NCI-H748 treated with DMSO at 0.1 percent for 48 hours (cell line): ENCODE data around the gene PIH1D1.
"Not testable (repeated sequence)": the region's sequence is repeated elsewhere in the genome, so short reads cannot be mapped to it uniquely, and the experiment has no call there.

Experiments
- DNase-seq: peaks from one replicate; lab custom pipeline; 2025; lab: John Stamatoyannopoulos, UW

Gene PIH1D1

DNA sequence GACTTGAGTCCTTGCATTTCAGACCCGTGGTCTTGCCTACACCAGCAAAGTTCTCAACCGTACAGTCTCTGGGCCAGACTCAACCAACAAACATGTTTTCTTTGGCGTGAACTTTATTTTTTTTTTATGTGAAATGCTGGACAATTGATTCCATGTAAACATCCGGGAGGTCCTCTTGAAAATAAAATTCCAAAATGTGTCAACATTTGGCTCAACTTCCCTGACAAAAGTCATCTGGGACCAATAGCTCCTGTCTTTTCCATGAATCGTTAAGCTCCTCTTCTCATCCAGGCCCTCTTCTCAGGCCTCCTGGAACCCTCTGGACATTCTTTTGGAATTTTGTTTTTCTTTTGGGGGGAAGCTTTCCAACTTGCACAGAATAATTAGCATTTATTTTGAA is 4.2 kb upstream of the PIH1D1 start:
- DNase-seq: no peak

DNA sequence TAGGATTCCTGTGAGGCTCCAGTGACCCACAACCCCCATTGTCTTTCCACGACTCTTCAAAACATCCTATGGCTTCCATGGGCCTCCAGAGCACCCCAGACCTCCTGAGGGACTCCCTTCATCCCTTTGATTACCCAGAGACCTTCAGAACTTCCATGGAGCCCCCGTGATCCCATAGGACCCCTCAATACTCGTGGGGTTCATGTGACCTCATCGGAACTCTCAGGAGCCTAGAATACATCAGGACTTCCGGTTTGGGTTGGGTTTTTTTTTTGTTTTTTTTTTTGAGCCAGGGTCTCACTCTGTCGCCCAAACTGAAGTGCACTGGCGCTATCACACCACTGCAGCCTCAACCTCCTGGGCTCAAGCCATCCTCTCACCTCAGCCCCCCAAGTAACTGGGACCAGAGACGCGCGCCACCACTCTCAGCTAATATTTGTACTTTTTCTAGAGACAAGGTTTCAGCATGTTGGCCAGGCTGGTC is 2.2 kb upstream of the PIH1D1 start:
- no peak for DNase-seq

DNA sequence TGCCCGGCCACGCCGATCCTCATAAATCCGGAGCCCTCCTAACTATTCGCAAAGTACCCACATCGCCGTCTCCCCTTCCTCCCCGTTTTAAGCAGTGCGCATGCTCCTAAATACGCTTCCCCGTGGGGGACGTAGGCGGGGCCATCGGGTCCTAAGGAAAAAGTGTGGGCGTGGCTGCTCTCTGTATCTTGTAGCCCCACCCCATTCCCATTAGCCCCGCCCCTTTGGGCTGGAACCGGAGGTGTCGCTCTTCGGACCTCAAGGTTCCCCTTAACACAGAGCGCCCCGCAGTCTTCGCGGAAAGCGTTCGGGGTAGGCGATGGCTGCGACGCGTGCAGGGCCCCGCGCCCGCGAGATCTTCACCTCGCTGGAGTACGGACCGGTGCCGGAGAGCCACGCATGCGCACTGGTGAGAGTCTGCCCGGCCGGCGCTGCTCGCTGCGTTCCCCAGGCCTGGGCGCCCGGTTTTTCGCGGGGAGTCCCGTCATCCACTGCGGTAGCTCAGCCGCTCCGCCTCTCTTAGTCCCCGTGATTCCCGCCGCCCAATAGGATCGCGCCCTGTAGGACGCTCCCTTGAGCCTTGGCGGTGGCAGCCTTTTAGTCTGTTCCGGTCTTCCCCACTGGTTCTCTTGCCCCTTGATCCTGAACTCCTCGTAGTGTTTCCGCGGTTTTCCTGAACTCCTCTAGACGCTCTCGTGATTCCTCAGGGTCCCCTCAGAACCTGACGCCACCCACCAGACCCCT is 1.6 kb upstream of the PIH1D1 start, which contains the start of gene ALDH16A1:
Gene ALDH16A1, plus strand, starts transcription at position 213 of the 744 bp plus-strand sequence. Its CDS starts 107 bp downstream, at position 320.
- peak; percentile 98 for DNase-seq

DNA sequence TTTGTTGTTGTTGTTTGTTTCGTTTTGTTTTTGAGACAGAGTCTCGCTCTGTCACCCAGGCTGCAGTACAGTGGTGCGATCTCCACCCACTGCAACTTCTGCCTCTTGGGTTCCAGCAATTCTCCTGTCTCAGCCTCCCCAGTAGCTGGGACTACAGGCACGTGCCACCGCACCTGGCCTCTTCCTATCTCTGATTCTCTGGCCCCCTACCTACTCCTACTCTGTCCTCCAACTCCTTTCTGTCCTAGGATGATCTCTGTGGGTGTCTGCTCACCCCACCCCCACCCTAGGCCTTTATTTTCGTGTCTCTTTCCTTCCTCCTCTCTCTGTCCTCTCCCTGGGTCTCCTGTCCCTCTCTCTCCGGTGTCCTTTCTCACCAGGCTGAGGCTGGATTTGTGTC is 1.2 kb downstream of the PIH1D1 start:
- DNase-seq: no peak

DNA sequence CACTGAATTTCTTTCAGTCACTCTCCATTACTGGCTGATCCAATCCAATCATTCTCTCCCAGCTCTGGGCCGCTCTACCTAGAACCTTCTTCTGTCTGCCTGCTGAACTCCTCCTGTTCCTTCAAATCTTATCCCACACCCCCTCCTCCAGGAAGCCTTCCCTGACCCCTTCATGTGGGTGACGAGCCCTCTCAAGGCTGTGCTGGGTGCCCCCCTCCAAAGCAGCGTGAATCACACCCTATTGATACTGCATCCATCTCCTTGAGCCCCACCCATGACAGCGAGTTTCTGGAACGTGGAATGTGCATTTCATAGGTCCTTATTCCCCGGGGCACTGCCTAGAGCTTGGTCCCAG is 3.2 kb downstream of the PIH1D1 start:
- no peak for DNase-seq

DNA sequence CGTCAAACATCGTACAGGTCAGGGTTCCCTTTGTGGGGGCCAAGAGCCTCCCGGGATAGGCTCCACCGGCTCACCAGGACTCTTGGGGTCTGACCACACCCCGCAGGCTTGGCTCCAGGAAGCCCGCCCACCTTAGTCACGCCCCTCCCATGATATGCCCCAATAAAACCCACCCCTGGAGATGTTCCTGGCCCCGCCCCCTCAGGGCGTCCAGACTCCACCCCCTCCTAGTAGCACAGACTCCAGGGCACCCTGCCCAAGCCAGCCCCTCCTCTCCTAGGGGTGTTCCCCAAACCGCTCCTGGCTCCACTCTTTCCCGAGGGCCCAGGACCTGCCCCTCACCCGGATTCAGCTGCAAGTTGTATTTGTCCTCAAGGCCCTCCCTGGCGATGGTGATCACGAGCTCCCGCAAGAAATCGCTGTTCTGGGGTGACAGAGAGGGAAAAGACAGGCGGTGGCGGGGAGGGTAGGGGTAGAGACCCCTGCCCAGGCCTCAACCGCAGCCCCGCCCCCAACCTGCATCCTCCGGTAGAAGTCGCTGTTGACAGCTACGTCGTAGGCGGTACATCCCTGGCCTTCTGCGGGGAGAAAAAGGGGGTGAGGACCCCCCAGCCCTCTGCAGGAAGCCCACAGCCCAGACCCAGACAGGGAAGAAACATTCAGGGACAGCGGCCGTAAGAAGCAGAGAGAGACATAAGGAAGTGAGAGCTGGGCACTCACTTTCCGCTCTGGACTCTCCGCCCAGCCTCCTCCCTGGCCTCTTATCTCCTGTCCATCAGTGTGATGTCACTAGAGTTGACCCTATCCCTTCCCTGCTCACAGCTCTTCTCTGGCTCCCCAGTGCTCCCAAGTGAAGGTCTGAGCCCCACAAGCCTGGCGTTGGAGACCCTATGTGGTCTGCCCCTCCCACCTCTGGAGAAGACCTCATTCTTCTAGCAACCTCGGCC is 3.9 kb downstream of the PIH1D1 start:
- DNase-seq: no peak

DNA sequence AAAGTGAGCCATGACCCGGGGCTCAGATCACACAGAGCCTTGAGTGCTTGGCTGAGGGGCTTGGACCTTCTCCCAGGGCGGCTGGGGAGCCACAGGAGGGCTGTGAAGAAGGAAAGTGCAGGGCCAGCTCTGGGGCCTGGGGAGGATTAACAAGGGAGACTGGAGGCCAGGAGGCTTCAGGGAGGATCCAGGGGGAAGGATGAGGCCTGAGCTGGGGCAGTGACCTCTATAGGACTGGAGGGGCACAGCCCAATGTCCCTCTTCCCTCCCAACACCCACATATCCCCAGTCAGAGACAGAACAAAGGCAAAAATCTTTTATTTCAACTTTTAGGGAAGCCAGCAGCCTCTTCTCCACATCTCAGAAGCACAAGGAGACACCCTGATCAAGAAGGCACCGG is 5.6 kb downstream of the PIH1D1 start:
- DNase-seq: no peak

DNA sequence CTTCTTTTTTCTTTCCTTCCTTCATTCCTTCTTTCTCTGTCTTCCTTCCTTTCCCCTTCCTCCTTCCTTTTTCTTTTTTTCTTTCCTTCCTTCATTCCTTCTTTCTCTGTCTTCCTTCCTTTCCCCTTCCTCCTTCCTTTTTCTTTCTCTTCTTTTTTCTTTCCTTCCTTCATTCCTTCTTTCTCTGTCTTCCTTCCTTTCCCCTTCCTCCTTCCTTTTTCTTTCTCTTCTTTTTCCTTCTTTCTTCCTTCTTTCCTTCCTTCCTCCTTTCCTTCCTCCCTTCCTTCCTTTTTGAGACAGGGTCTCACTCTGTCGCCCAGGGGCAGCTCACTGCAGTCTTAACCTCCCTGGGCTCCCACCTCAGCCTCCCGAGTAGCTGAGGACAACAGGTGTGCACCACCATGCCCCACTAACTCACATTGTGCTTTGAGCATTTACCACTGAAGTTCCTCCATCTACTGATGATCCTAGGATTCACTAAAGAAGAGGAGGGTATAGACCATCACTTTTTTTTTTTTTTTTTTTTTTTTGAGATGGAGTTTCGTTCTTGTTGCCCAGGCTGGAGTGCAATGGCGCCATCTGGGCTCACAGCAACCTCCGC is 7.4 kb downstream of the PIH1D1 start:
- DNase-seq: not testable (repeated sequence)

DNA sequence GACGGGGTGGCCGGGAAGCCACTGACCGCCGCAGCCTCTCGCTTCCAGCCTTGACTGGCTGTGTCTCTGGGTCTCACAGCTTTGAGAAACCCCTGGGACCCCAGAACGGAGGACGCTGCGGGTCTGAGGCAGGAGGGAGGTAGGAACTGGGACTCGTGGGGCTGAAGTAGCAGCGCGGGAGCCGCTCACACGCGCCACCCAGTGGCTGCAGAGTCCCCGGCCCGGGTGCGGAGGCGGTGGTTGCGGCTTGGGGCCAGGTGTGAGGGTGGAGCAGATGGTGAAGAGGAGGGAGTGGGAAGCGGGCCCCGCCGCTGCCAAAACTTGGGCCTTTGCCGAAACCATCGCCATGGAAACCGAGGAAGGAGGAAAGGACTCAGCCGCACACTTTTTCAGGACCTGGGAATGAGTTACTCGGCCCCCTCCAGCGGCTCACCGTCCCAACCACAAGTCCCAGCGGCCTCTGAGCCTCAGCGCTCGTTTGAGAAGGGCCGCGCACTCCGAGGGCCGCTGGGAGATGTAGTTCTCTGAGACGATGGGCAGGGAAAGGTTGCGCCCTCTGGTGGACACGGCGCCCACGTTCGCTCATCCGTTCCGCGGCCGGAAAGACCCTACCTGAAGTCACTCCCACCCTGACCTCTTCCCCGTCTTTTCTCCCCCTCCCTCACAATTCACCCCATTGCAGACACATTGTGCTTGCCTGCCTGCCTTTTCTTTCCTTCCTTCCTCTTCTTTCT is 8.1 kb downstream of the PIH1D1 start:
- peak; percentile 97 for DNase-seq

DNA sequence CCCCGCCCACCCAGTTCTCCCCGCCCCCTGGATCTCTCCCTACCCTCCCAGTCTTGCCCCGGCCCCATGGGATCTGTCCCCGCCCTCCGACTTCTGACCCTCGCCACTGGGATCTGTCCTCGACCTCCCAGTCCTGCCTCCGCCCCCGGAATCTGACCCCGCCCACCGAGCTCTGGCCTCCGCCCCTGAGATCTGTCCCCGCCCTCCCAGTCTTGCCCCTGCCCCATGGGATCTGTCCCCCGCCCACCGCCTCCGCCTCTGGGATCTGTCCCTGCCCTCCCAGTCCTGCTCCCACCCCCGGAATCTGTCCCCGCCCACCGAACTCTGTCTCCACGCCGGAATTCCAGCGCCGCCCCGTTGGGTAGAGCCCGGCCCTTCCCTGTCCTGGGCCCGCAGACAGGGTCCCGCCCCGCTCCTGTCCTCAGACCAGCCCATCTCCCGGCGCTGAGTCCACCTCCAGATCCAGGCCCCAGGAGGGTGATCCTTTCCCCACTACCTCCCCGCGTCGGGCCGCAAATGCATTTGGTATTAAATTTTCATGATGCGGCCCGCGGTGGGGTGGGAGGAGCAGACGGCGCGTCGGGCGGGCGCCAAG is 8.7 kb downstream of the PIH1D1 start:
- peak; percentile 80 for DNase-seq

DNA sequence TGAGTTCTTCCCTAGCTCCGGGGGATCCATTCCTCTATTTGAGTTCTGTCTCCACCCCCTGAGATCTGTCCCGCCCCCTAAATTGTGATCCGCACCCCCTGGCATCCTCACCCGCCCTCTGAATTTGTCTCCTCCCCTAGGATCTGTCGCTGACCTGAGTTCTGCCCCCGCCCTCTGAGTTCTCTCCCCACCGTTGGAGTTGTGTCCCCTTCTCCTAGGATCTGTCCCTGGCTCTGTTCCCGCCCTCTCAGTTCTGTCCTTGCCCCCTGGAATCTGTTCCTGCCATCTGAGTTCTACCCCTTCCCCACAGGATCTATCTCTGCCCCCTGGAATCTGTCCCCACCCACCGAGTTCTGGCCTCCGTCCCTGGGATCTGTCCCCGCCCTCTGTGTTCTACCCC is 9.3 kb downstream of the PIH1D1 start:
- no peak for DNase-seq

DNA sequence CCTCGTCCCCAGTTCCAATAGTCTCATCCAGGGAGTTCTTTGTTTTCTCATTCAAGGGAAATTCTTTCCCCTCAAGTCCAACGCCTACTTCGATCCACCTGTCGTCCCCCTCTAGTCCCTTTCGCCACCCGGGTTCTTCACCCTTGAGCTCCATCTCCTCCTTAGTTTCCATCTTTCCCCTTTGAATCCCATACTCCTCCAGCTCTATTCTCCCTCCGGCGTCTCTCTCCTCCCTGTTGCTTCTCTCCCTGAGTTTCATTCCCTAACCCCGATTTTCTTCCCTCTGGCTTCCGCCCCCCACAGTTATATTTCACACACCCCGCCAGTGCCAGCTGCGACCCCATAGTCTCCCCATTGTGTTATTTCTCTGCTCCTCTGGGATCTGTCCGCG is 9.7 kb downstream of the PIH1D1 start:
- peak; percentile 18 for DNase-seq

DNA sequence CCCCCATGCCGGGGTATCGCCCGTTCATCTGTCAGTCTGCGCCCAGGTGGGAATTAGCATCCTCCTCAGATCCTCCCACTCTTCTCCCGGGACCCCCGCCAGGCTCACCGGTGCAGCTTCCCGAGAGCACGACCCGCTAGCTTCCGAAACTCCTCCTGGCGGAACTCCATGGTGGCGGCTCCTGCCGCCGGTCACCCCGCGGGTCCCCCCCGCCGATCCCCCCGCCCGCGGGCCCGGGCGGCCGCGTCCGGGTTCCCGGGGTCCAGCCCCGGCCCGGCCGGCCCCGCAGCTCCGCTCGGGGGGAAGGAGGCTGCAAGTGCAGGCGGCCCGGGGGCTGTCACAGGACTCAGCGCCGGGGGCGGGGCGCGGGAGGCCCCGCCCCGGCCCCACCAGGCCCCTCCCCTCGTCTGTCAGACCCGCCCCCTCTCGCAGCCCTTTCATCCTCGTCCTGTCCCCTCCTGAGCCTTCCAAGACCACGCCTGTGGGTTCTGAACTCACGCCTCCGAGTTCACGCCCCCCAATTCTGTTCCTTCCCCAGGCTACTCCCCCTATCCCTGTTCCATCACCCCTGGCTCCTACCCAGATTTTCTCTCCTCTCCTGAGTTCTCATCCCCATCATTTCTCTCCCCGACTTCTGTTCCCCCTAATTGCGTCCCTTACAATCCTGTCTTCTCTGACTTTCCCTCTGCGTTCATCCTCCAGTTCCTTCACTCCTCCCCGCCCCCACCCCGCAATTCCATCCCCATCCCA is 10.2 kb downstream of the PIH1D1 start, which contains the start of gene SLC17A7:
Gene SLC17A7, minus strand, starts transcription at position 318 of the 750 bp plus-strand sequence. Its CDS starts 148 bp downstream, at position 170.
- DNase-seq: peak; percentile 50

DNA sequence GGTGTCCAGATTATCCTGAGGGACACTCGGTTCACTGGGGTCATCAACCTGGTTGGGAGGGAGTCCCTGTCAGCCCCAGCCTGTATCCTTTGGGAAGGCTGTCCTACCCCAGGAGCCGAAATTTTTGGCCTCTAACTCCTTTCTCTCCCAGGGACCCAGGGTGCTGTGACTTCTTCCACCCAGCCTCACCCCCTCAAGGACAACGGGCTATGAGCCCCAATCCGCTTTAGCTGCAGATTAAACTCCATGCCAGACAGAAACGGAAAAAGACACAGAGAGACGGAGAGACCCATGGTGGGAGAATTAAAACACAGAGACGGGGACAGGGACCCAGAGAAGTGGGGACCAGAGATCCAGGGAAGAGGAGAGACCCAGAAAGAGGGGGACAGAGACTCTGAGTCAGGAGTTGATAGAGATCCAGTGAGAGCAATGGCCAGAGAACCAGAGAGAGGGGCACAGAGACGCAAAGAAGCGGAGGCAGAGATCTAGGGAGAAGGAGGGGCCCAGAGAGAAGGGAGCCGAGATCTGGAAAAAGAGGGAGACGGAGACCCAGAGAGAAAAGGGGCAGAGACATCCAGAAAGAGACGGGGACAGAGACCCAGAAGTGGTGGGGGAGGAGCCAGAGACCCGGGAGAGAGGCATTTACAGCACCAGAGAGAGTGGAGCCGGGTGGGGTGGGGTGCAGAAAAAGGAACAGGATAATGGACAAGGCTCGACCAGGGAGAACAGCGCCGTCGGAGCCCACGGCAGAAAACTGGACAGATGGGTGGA is 11.0 kb downstream of the PIH1D1 start:
- no peak for DNase-seq

DNA sequence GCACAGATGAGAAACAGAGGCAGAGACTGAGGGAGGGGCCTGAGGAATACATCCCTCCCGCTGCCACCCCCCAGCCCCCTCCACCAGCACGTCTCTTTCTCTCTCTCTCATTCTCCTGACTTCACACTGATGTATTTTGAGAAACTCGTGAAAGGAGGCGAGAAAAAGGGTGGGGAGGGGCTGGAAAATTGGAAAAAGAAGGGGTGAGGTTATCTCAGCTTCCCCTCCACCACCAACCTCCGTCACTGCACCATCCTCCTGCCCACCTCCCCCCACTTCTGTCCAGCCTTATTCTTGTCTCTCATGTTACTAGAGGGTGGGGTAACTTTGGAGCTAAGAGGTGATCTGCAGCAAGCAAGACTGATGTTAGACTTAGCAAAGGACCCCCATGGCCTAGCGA is 11.8 kb downstream of the PIH1D1 start:
- no peak for DNase-seq

DNA sequence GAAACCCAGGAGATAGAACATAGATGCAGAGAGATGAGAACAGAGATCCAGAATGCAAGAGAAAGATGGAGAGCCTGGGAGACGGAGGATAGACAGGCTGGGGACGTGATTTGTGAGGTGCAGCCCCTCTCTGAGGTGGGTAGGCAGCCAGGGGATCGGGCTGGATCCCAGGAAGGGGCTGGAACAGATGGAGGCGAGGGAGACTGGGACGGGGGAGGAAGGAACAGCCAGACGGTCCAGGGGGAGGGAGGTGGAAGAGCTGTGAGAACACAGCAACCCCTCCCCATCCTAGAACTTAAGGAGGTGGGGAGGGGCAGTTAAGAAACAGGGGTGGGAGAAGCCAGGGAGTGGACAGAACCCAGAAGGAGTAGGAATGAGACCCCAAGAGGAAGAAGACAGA is 13.4 kb downstream of the PIH1D1 start:
- DNase-seq: no peak

DNA sequence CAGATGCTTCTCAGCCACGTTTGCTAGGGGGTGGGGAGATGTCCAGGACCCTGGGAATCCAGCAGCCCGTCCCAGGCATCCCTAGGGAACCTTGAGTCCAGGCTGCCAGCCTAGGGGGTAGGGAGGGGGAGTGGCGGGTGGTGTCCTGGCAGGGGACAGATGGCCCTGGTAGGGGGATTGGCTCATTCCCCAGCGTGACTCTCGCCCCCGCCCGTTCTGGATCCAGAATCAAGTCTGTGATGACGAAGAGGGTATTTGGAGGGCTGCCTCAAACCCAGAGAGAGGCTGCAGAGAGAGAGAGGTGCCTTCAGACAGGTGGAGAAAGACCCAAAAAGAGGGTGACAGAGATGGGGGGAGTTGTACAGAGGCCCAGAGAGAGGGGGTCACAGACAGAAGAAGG is 14.4 kb downstream of the PIH1D1 start:
- no peak for DNase-seq

DNA sequence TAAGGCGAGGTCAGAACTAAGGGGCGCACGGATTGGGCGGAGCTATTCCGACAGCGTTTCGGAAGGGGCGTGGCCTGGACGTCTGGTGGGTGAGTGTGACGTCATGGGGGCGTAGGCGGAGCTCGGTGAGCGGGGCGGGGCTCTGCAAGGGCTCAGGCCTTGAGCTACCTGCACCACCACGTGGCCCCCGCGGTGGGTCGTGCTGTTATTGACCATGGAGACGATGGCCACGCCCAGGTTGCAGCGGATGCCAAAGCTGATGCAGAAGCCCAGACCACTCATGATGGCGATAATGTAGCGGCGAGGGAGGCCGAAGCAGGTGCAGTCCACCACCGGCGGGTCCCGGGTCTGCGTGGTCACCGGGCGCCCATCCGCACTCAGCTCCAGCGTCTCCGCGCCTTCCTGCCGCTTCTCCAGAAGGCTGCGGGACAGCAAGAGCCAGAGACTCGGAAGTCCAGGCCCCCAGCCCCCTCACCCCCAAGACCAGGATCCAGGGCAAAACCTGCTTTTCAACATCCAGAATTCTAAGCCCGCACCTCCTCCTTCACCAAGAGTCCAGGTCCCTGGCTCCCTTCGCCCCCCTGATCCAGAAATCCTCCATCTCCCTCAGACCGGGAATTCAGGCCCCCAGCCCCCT is 15.1 kb downstream of the PIH1D1 start:
- DNase-seq: no peak

DNA sequence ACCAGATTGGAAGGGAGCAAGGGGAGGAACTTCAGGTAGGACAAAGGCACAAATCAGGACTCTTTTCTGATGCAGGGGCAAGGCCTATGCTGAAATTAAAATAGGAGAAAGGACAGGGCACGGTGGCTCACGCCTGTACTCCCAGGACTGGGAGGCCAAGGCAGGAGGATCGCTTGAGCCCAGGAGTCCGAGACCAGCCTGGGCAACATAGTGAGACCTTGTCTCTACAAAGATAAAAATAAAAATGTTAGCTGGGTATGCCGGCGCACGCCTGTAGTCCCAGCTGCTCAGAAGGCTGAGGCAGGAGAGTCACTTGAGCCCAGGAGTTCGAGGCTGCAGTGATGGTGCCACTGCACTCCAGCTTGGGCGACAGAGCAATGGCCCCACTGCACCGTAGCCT is 15.9 kb downstream of the PIH1D1 start:
- no peak for DNase-seq
